GM23248 (cell line): ENCODE measurements around the gene RASGRF1. TPM values are rescaled to one million over a fixed set of nuclear protein-coding genes. Genes with fewer than 3 reads are reported as not detected.

Experiments used
- DNase-seq: peaks from one replicate; pipeline ENCODE4 v3.0.0-alpha.2; 2015
- H2AFZ ChIP-seq: fragments of 200-600 bp; sonication (generic); 2 replicates; pipeline ENCODE4 v1.6.1; 2016; ENCODE audit warnings: antibody characterized with exemption
- H3F3A ChIP-seq: fragments of 200-600 bp; sonication (generic); 2 replicates; pipeline ENCODE4 v1.6.1; 2016; ENCODE audit warnings: mild to moderate bottlenecking, antibody characterized with exemption, mixed run types; ENCODE audit not compliant: insufficient read depth
- H3K27ac ChIP-seq: fragments of 200-600 bp; sonication (generic); 2 replicates; pipeline ENCODE4 v1.5.1; 2016; ENCODE audit warnings: mild to moderate bottlenecking
- H3K27me3 ChIP-seq: fragments of 200-600 bp; sonication (generic); replicated peaks from 2 replicates; pipeline ENCODE4 v1.6.1; 2016; ENCODE audit warnings: mild to moderate bottlenecking; ENCODE audit not compliant: insufficient read depth
- H3K36me3 ChIP-seq: fragments of 200-600 bp; sonication (generic); 2 replicates; pipeline ENCODE4 v1.6.1; 2016; ENCODE audit warnings: low read depth, mild to moderate bottlenecking
- H3K4me1 ChIP-seq: fragments of 200-600 bp; sonication (generic); 2 replicates; pipeline ENCODE4 v1.6.1; 2016; ENCODE audit warnings: mild to moderate bottlenecking; ENCODE audit not compliant: insufficient read depth
- H3K4me2 ChIP-seq: fragments of 200-600 bp; sonication (generic); one replicate; pipeline ENCODE4 v1.6.1; 2016; ENCODE audit warnings: mild to moderate bottlenecking; ENCODE audit not compliant: unreplicated experiment
- H3K4me3 ChIP-seq: fragments of 200-600 bp; sonication (generic); 2 replicates; pipeline ENCODE4 v1.5.1; 2016; ENCODE audit warnings: mild to moderate bottlenecking
- H3K79me2 ChIP-seq: fragments of 200-600 bp; sonication (generic); 2 replicates; pipeline ENCODE4 v1.6.1; 2016; ENCODE audit warnings: mild to moderate bottlenecking; ENCODE audit not compliant: insufficient read depth
- H3K9ac ChIP-seq: fragments of 200-600 bp; sonication (generic); 2 replicates; pipeline ENCODE4 v1.6.1; 2016; ENCODE audit warnings: mild to moderate bottlenecking
- H3K9me2 ChIP-seq: fragments of 200-600 bp; sonication (generic); 2 replicates; pipeline ENCODE4 v1.6.1; 2016; ENCODE audit warnings: mixed run types, mild to moderate bottlenecking, moderate library complexity; ENCODE audit not compliant: insufficient read depth
- H3K9me3 ChIP-seq: fragments of 200-600 bp; sonication (generic); one replicate; pipeline ENCODE4 v1.6.1; 2017; ENCODE audit warnings: low read depth
- H4K20me1 ChIP-seq: fragments of 200-600 bp; sonication (generic); 2 replicates; pipeline ENCODE4 v1.6.0; 2016; ENCODE audit not compliant: insufficient read depth
- EZH2 ChIP-seq: fragments of 200-600 bp; sonication (generic); IDR thresholded peaks from 2 replicates; pipeline ENCODE4 v1.6.1; 2018; ENCODE audit warnings: antibody characterized with exemption, mild to moderate bottlenecking; ENCODE audit not compliant: insufficient read depth, poor library complexity, severe bottlenecking
- EZH2phosphoT487 ChIP-seq: fragments of 200-600 bp; sonication (generic); IDR thresholded peaks from 2 replicates; pipeline ENCODE4 v1.6.1; 2018; ENCODE audit warnings: antibody characterized with exemption, moderate library complexity, mild to moderate bottlenecking, low read depth; ENCODE audit not compliant: insufficient read depth
- WGBS, 2 experiments: methylation state at CpG; one replicate each; pipeline ENCODE4 v1.1.6; 2015 to 2017; ENCODE audit warnings: low lambda C conversion rate in 2 of 2, low coverage in 1 of 2; ENCODE audit errors: missing lambda C conversion rate in 2 of 2; 5-methylcytosine and 5-hydroxymethylcytosine counted together
- in situ Hi-C: fragments of 300-500 bp; cut with MboI; formaldehyde crosslinking; loops from 2 replicates; pipeline ENCODE4 v1.15.0; 2020
- polyA plus RNA-seq: library from polyadenylated mRNA; unstranded; fragments of >200 nt; fragmentation: Nextera tagmentation; extraction: Ambion mirVana; gene quantifications from 2 replicates; pipeline ENCODE4 v1.2.1, GENCODE V29; 2016
- total RNA-seq: library from RNA; depleted of rRNA; stranded (reverse); fragments of >200 nt; shearing (Covaris generic); gene quantifications from 2 replicates; pipeline ENCODE4 v1.2.3, GENCODE V29; 2014

RASGRF1 gene
- total and polyA plus RNA-seq, 2 experiments from 2014 or later = not detected

- no peaks in the 10 kb centered on the region for H3F3A ChIP-seq
- TF ChIP-seq EZH2 (no peak), EZH2phosphoT487 (no peak)
- H4K20me1 ChIP-seq = no peaks in the 10 kb centered on the region
- no peaks in the 10 kb centered on the region for H3K4me1 ChIP-seq
- H3K79me2 ChIP-seq = no peaks in the 10 kb centered on the region
- no peak overlapping the region for H3K4me3 ChIP-seq
- H3K27me3 ChIP-seq = peaks cover 4% of the 10 kb centered on the region
- no peak overlapping the region for H3K4me2 ChIP-seq
- no peak overlapping the region for H3K27ac ChIP-seq
- no peaks in the 10 kb centered on the region for H3K36me3 ChIP-seq
- 81 to 82% methylated on average over 10 of the region's 10 CpGs for WGBS, 2 experiments
- no peak overlapping the region for H2AFZ ChIP-seq
- DNase-seq = no peak
- no peaks in the 10 kb centered on the region for H3K9me3 ChIP-seq
- in situ Hi-C loops = no loop called here
- H3K9ac ChIP-seq = no peak overlapping the region
- no peaks in the 10 kb centered on the region for H3K9me2 ChIP-seq
Observed at GRCh38 chr15:78959360-78959759, 131.2 kb downstream of the RASGRF1 start.

GRCh38 chr15:78957416-78958093 lies 133.0 kb downstream of the RASGRF1 start:
- Histone ChIP-seq H3K27ac (no peak overlapping the region), H3F3A (no peaks in the 10 kb centered on the region), H3K79me2 (no peaks in the 10 kb centered on the region), H3K9me3 (no peaks in the 10 kb centered on the region), H3K9ac (no peak overlapping the region), H3K9me2 (no peaks in the 10 kb centered on the region), H3K27me3 (peaks cover 8% of the 10 kb centered on the region), H2AFZ (no peak overlapping the region), H3K4me3 (no peak overlapping the region), H3K36me3 (no peaks in the 10 kb centered on the region), H4K20me1 (no peaks in the 10 kb centered on the region), H3K4me1 (no peaks in the 10 kb centered on the region), H3K4me2 (no peak overlapping the region)
- no peak for DNase-seq
- TF ChIP-seq EZH2phosphoT487 (no peak), EZH2 (no peak)
- in situ Hi-C loops = no loop called here
- WGBS, 2 experiments = 72 to 74% methylated on average over 9 of the region's 9 CpGs

GRCh38 chr15:78956937-78957336 lies 133.6 kb downstream of the RASGRF1 start:
- TF ChIP-seq EZH2phosphoT487 (no peak), EZH2 (no peak)
- Histone ChIP-seq H3K9me2 (no peaks in the 10 kb centered on the region), H3K9me3 (no peaks in the 10 kb centered on the region), H3K27me3 (peaks cover 8% of the 10 kb centered on the region), H3F3A (no peaks in the 10 kb centered on the region), H2AFZ (no peak overlapping the region), H4K20me1 (no peaks in the 10 kb centered on the region), H3K27ac (no peak overlapping the region), H3K4me2 (no peak overlapping the region), H3K4me1 (no peaks in the 10 kb centered on the region), H3K9ac (no peak overlapping the region), H3K36me3 (no peaks in the 10 kb centered on the region), H3K79me2 (no peaks in the 10 kb centered on the region), H3K4me3 (no peak overlapping the region)
- WGBS, 2 experiments = 25 to 27% methylated on average over 1 of the region's 1 CpG
- in situ Hi-C loops = no loop called here
- DNase-seq = no peak

GRCh38 chr15:78955355-78955754 lies 135.2 kb downstream of the RASGRF1 start:
- H3K4me3 ChIP-seq = no peak overlapping the region
- no peak for DNase-seq
- in situ Hi-C loops = no loop called here
- H3K36me3 ChIP-seq = no peaks in the 10 kb centered on the region
- H3K4me1 ChIP-seq = no peaks in the 10 kb centered on the region
- no peak overlapping the region for H3K4me2 ChIP-seq
- TF ChIP-seq EZH2phosphoT487 = no peak
- no peak for TF ChIP-seq EZH2
- H3K9ac ChIP-seq = no peak overlapping the region
- no peaks in the 10 kb centered on the region for H3F3A ChIP-seq
- no peaks in the 10 kb centered on the region for H3K9me2 ChIP-seq
- 71 to 72% methylated on average over 5 of the region's 5 CpGs for WGBS, 2 experiments
- H3K9me3 ChIP-seq = no peaks in the 10 kb centered on the region
- H3K27me3 ChIP-seq = peaks cover 8% of the 10 kb centered on the region
- no peak overlapping the region for H3K27ac ChIP-seq
- H3K79me2 ChIP-seq = no peaks in the 10 kb centered on the region
- no peaks in the 10 kb centered on the region for H4K20me1 ChIP-seq
- H2AFZ ChIP-seq = no peak overlapping the region

GRCh38 chr15:78951841-78952238 lies 138.7 kb downstream of the RASGRF1 start:
- Histone ChIP-seq H3K27ac (no peak overlapping the region), H3K9me3 (no peaks in the 10 kb centered on the region)

More at GRCh38 chr15:78951841-78952238, 138.7 kb downstream of the RASGRF1 start:
- no peaks in the 10 kb centered on the region for H3K4me1 ChIP-seq
- TF ChIP-seq EZH2phosphoT487 = no peak
- no peak for TF ChIP-seq EZH2
- no peaks in the 10 kb centered on the region for H4K20me1 ChIP-seq
- in situ Hi-C loops = no loop called here
- H3K4me2 ChIP-seq = no peak overlapping the region
- no peaks in the 10 kb centered on the region for H3F3A ChIP-seq
- H3K79me2 ChIP-seq = no peaks in the 10 kb centered on the region
- 56 to 71% methylated on average over 4 of the region's 4 CpGs for WGBS, 2 experiments
- H3K9ac ChIP-seq = no peak overlapping the region
- peaks cover 15% of the 10 kb centered on the region for H3K27me3 ChIP-seq
- no peak overlapping the region for H3K4me3 ChIP-seq
- no peak overlapping the region for H2AFZ ChIP-seq
- no peaks in the 10 kb centered on the region for H3K9me2 ChIP-seq
- no peak for DNase-seq
- H3K36me3 ChIP-seq = no peaks in the 10 kb centered on the region
